SHP77 treated with DMSO at 0.1 percent for 48 hours (cell line): ENCODE measurements around the gene SLC35C1.

Source experiments
- DNase-seq: peaks from one replicate; lab custom pipeline; 2025; lab: John Stamatoyannopoulos, UW

The SLC35C1 gene

GRCh38 chr11:45804761-45805304 lies at the start of gene SLC35C1:
TSS of gene SLC35C1 (plus strand) at chr11:45805149. CDS start at chr11:45805802, 653 bp downstream.
- peak; percentile 83 for DNase-seq

GRCh38 chr11:45755281-45755859 lies 49.6 kb upstream of the SLC35C1 start:
- no peak for DNase-seq

GRCh38 chr11:45756384-45757010 lies 48.5 kb upstream of the SLC35C1 start:
- DNase-seq: no peak

- DNase-seq: no peak
These were observed 47.3 kb upstream of the SLC35C1 start for GRCh38 chr11:45757672-45758071.

GRCh38 chr11:45761659-45762058 lies 43.3 kb upstream of the SLC35C1 start:
- no peak for DNase-seq

- DNase-seq: no peak
These were observed 39.8 kb upstream of the SLC35C1 start for GRCh38 chr11:45765107-45765668.

- DNase-seq: no peak
These were observed 39.1 kb upstream of the SLC35C1 start for GRCh38 chr11:45765836-45766235.

- no peak for DNase-seq
These were observed 38.5 kb upstream of the SLC35C1 start for GRCh38 chr11:45766469-45766868.

GRCh38 chr11:45768486-45768885 lies 36.5 kb upstream of the SLC35C1 start:
- DNase-seq: no peak

- DNase-seq: no peak
These were observed 35.0 kb upstream of the SLC35C1 start for GRCh38 chr11:45769960-45770359.

GRCh38 chr11:45771193-45771565 lies 33.8 kb upstream of the SLC35C1 start:
- DNase-seq: peak; percentile 19

GRCh38 chr11:45771566-45772448 lies 33.1 kb upstream of the SLC35C1 start:
- peak; percentile 67 for DNase-seq

- DNase-seq: no peak
These were observed 32.5 kb upstream of the SLC35C1 start for GRCh38 chr11:45772449-45772774.

GRCh38 chr11:45772986-45773785 lies 31.8 kb upstream of the SLC35C1 start:
- no peak for DNase-seq

- DNase-seq: no peak
These were observed 30.9 kb upstream of the SLC35C1 start for GRCh38 chr11:45773786-45774655.

GRCh38 chr11:45774786-45775185 lies 30.2 kb upstream of the SLC35C1 start:
- no peak for DNase-seq

- DNase-seq: no peak
These were observed 27.6 kb upstream of the SLC35C1 start for GRCh38 chr11:45777127-45777969.

- DNase-seq: no peak
These were observed 26.6 kb upstream of the SLC35C1 start for GRCh38 chr11:45778341-45778740.

- DNase-seq: no peak
These were observed 25.3 kb upstream of the SLC35C1 start for GRCh38 chr11:45779602-45780001.

- DNase-seq: no peak
These were observed 18.7 kb upstream of the SLC35C1 start for GRCh38 chr11:45786272-45786671.
